Activated CD4-positive, alpha-beta T cell treated with anti-CD3 and anti-CD28 coated beads, Interleukin-2, amount 10 ng/mL, durations not matched to agents 24 days and 14 days (primary cell): ENCODE measurements around the gene PGAM2. TPM values are rescaled to one million over a fixed set of nuclear protein-coding genes. Genes with fewer than 3 reads are reported as not detected.
"Not testable (repeated sequence)": the region's sequence is repeated elsewhere in the genome, so short reads cannot be mapped to it uniquely, and the experiment has no call there.

Source experiments
- DNase-seq: peaks from one replicate; pipeline ENCODE4 v3.0.0; 2022
- H3K27ac Mint-ChIP-seq: one replicate; pipeline ENCODE4 v1.8.0; 2022; ENCODE audit warnings: mild to moderate bottlenecking, mixed read lengths
- H3K27me3 Mint-ChIP-seq: one replicate; pipeline ENCODE4 v1.8.0; 2022; ENCODE audit warnings: mixed read lengths
- H3K36me3 Mint-ChIP-seq: one replicate; pipeline ENCODE4 v1.8.0; 2022; ENCODE audit warnings: low read depth, mild to moderate bottlenecking, mixed read lengths
- H3K4me1 Mint-ChIP-seq: one replicate; pipeline ENCODE4 v1.8.0; 2021; ENCODE audit warnings: mixed read lengths
- H3K4me3 Mint-ChIP-seq: one replicate; pipeline ENCODE4 v1.8.0; 2022; ENCODE audit warnings: mild to moderate bottlenecking, moderate library complexity, mixed read lengths
- H3K9me3 Mint-ChIP-seq: one replicate; pipeline ENCODE4 v1.8.0; 2021; ENCODE audit warnings: mixed read lengths
- intact Hi-C: fragments of 100-400 bp; cut with micrococcal nuclease; formaldehyde crosslinking; loops from one replicate; pipeline ENCODE4 v1.15.1; 2023
- total RNA-seq: library from RNA; stranded (reverse); gene quantifications from 2 replicates; pipeline ENCODE4 v1.2.3, GENCODE V29; 2022

The PGAM2 gene
- total RNA-seq, 1 donor from 2014 or later: 0.42 TPM

- Mint-ChIP-seq H3K9me3 (no peaks in the 10 kb centered on the region), H3K36me3 (peaks cover 61% of the 10 kb centered on the region), H3K4me3 (no peak overlapping the region), H3K4me1 (peaks cover 51% of the 10 kb centered on the region), H3K27ac (peak overlapping the region; percentile 13), H3K27me3 (no peaks in the 10 kb centered on the region)
- intact Hi-C loops: no loop called here
- no peak for DNase-seq
These were observed 15.0 kb downstream of the PGAM2 start for GRCh38 chr7:44050121-44050914.

GRCh38 chr7:44048031-44048795 is 17.2 kb downstream of the PGAM2 start:
- H3K36me3 Mint-ChIP-seq: peaks cover 56% of the 10 kb centered on the region
- H3K27ac Mint-ChIP-seq: peak overlapping the region; percentile 20
- no peaks in the 10 kb centered on the region for H3K9me3 Mint-ChIP-seq
- intact Hi-C loops: no loop called here
- no peaks in the 10 kb centered on the region for H3K27me3 Mint-ChIP-seq
- no peak for DNase-seq
- peaks cover 56% of the 10 kb centered on the region for H3K4me1 Mint-ChIP-seq
- H3K4me3 Mint-ChIP-seq: peak overlapping the region; percentile 12

GRCh38 chr7:44046321-44047061 is 18.9 kb downstream of the PGAM2 start:
- Mint-ChIP-seq H3K4me1 (peaks cover 52% of the 10 kb centered on the region), H3K36me3 (peaks cover 44% of the 10 kb centered on the region), H3K27me3 (no peaks in the 10 kb centered on the region), H3K9me3 (no peaks in the 10 kb centered on the region), H3K4me3 (peak overlapping the region; percentile 91), H3K27ac (peak overlapping the region; percentile 88)
- intact Hi-C loops: no loop called here
- DNase-seq: peak; percentile 70

GRCh38 chr7:44045226-44046014 is 19.9 kb downstream of the PGAM2 start:
- Mint-ChIP-seq H3K4me1 (peaks cover 48% of the 10 kb centered on the region), H3K27me3 (no peaks in the 10 kb centered on the region), H3K27ac (peak overlapping the region; percentile 88), H3K4me3 (peak overlapping the region; percentile 91), H3K36me3 (peaks cover 36% of the 10 kb centered on the region), H3K9me3 (no peaks in the 10 kb centered on the region)
- intact Hi-C loops: loop anchor here (1.0 kb wide), 1 partner anchor 37 kb away; the partner anchor contains the start of gene POLM
- no peak for DNase-seq

GRCh38 chr7:44044315-44045225 is 20.8 kb downstream of the PGAM2 start, which contains the start of gene DBNL:
DBNL (plus strand) TSS chr7:44044702; CDS start chr7:44044738, 36 bp downstream.
- Mint-ChIP-seq H3K4me1 (peaks cover 40% of the 10 kb centered on the region), H3K36me3 (peaks cover 29% of the 10 kb centered on the region)

GRCh38 chr7:44043902-44044301 is 21.5 kb downstream of the PGAM2 start:
- H3K27ac Mint-ChIP-seq: peak overlapping the region; percentile 89
- peaks cover 30% of the 10 kb centered on the region for H3K36me3 Mint-ChIP-seq
- no peak for DNase-seq
- no peaks in the 10 kb centered on the region for H3K9me3 Mint-ChIP-seq
- H3K4me3 Mint-ChIP-seq: peak overlapping the region; percentile 91
- intact Hi-C loops: loop anchor here (1.0 kb wide), 1 partner anchor 25 kb away; no protein-coding TSS in a partner anchor
- H3K4me1 Mint-ChIP-seq: peaks cover 41% of the 10 kb centered on the region
- no peaks in the 10 kb centered on the region for H3K27me3 Mint-ChIP-seq

More at GRCh38 chr7:44044315-44045225, 20.8 kb downstream of the PGAM2 start, which contains the start of gene DBNL:
- DNase-seq: peak; percentile 99
- Mint-ChIP-seq H3K4me3 (peak within 1 kb of the TSS; percentile 91), H3K27ac (peak within 1 kb of the TSS; percentile 89), H3K9me3 (no peaks in the 10 kb centered on the region), H3K27me3 (no peaks in the 10 kb centered on the region)
- intact Hi-C loops: loop anchor here (1.0 kb wide), 2 partner anchors 25 to 38 kb away; partner anchors contain the start of gene POLM

- no peaks in the 10 kb centered on the region for H3K9me3 Mint-ChIP-seq
- H3K4me1 Mint-ChIP-seq: peaks cover 35% of the 10 kb centered on the region
- no peak for DNase-seq
- H3K36me3 Mint-ChIP-seq: peaks cover 23% of the 10 kb centered on the region
- peak overlapping the region; percentile 19 for H3K4me3 Mint-ChIP-seq
- H3K27ac Mint-ChIP-seq: no peak overlapping the region
- intact Hi-C loops: no loop called here
- no peaks in the 10 kb centered on the region for H3K27me3 Mint-ChIP-seq
These were observed 23.1 kb downstream of the PGAM2 start for GRCh38 chr7:44042221-44042620.

- H3K27ac Mint-ChIP-seq: peak overlapping the region; percentile 83
- H3K36me3 Mint-ChIP-seq, intact Hi-C loops, H3K27me3 Mint-ChIP-seq, H3K9me3 Mint-ChIP-seq: not testable (repeated sequence)
- H3K4me3 Mint-ChIP-seq: peak overlapping the region; percentile 83
- peaks cover 18% of the 10 kb centered on the region for H3K4me1 Mint-ChIP-seq
- DNase-seq: peak; percentile 89
These were observed 24.9 kb downstream of the PGAM2 start for GRCh38 chr7:44040493-44040891.

GRCh38 chr7:44039800-44040492 is 25.4 kb downstream of the PGAM2 start:
- H3K36me3 Mint-ChIP-seq, H3K9me3 Mint-ChIP-seq, H3K27me3 Mint-ChIP-seq, intact Hi-C loops, DNase-seq: not testable (repeated sequence)
- H3K27ac Mint-ChIP-seq: peak overlapping the region; percentile 58
- H3K4me3 Mint-ChIP-seq: peak overlapping the region; percentile 83
- peaks cover 14% of the 10 kb centered on the region for H3K4me1 Mint-ChIP-seq

- peak overlapping the region; percentile 75 for H3K4me3 Mint-ChIP-seq
- intact Hi-C loops, H3K27me3 Mint-ChIP-seq, H3K9me3 Mint-ChIP-seq, H3K36me3 Mint-ChIP-seq: not testable (repeated sequence)
- H3K4me1 Mint-ChIP-seq: peaks cover 14% of the 10 kb centered on the region
- H3K27ac Mint-ChIP-seq: peak overlapping the region; percentile 82
- DNase-seq: peak; percentile 95
These were observed 26.3 kb downstream of the PGAM2 start for GRCh38 chr7:44038961-44039558.

GRCh38 chr7:44038553-44038952 is 26.8 kb downstream of the PGAM2 start:
- DNase-seq, H3K4me1 Mint-ChIP-seq, H3K27me3 Mint-ChIP-seq, H3K36me3 Mint-ChIP-seq, H3K9me3 Mint-ChIP-seq, intact Hi-C loops, H3K27ac Mint-ChIP-seq, H3K4me3 Mint-ChIP-seq: not testable (repeated sequence)
